ENCODE data around the gene PAX7. TPM values are rescaled to one million over a fixed set of nuclear protein-coding genes. Genes with fewer than 3 reads are reported as not detected.

PAX7 gene
- total RNA-seq, 1 donor from 2014 or later: not detected

- no peak for ATAC-seq
- DNase-seq (ENCODE audit: low spot score): no peak
Measured at GRCh38 chr1:18618546-18619466, 11.8 kb upstream of the PAX7 start.

DNA sequence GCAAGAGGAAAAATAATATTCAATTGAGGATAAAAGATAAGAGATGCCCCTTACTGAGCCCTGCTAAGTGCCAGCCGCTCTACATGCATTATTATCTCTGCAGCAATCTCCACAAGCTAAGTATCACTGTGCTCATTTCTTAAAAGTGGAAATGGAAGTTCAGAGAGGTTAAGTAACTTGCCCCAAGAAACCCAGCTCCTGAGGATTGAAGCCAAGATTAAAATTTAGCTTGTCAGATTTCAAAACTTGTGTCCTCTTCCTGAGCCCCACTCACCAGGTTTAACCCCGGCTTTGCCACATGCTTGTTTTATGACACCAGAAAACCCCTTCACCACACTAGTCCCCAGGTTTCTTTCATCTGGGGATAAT lies 11.2 kb upstream of the PAX7 start:
- ATAC-seq (no peak), DNase-seq (ENCODE audit: low spot score) (no peak)

GRCh38 chr1:18628511-18628910 lies 2.1 kb upstream of the PAX7 start:
- DNase-seq (ENCODE audit: low spot score) (no peak), ATAC-seq (no peak)

DNA sequence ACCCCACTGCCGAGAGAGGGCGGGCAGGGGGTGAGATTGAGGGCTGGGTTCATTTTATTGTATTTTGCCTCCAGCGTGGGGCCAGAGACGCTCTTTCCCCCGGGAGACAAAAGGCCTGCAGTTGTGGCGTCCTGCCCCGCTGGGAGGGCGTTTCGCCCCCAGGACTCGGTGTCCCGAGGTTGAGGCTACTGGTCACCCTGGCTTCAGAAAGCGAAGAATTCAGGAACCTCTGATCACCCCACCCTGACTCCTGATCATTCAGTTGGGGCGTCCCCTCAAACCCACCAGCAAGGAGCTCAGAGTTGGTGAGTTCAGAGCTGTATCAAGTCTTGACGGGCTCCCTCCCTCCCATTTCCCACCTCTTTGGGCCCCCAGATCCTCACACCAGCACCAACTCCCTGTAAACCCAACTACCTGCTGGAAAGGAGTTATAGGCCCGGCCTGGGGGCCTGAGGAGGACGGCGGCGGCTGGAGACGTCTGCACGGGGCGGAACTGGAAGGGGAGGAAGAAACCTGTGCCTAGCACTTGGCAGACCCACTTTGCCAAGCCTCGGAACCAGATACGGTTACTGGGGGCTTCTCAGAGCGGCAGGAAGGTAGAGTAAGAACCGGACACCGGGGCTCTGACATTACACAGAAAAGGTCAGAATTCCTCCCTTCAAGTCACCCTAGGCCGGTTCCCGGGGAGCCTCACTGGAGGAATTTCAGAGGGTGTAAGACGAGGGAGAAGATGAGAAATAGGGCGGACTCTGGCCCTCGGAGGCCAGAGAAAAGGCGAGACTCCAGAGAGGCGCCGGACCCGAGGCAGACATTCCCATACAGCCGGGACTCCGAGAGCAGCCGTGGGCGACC lies 761 bp upstream of the PAX7 start:
- DNase-seq (ENCODE audit: low spot score) (no peak), ATAC-seq (no peak)

GRCh38 chr1:18631496-18632217 lies 1.0 kb downstream of the PAX7 start:
- ATAC-seq (no peak), DNase-seq (ENCODE audit: low spot score) (no peak)

DNA sequence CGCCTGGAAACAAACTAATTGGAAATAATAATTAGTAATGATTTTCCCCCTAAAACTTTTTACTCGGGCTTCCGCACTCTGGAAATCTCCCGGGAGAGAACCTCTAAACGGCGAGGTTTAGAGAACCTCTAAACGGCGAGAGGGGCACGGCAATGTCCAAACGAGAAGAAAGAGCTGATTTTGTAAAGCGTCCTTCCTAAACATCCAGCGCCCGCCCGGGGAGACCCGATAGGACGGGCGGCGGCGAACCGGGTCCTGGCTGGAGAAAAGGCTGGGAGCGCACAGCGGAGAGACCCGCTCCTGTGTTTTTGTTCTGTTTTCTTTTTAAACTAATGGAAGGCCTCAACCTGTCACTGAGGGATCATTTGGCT lies 1.6 kb downstream of the PAX7 start:
- DNase-seq (ENCODE audit: low spot score) (no peak), ATAC-seq (no peak)

DNA sequence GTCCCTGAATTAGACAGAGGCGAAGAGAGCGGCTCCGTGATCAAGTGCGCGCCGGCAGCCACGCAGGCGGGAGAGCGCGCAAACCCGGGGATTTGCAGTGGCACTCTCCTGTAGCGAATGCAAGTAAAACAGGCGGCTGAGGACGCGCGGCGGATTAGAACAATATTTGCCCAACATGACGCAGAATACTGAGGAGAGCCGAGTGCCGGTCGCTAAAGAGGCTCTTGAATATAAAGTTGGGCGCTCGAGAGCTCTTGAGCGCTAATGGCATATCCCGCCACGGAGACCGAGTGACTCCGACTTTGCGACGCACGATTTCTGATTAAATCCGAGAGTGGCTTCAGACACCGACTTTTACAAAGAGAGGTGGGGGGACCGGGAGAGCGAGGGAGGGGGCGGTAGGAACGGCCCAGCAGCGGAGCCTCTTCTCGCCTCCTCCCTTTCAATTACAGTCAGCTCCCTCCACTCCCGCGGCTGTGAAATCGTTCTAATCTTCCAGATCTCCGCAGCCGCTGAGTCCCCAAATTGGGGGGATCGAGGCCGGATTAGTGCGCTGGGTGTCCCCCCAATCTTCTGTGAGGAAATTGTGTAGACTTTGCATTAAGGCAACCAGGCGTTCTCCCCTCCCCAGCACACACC lies 2.3 kb downstream of the PAX7 start:
- DNase-seq (ENCODE audit: low spot score) (no peak), ATAC-seq (no peak)

GRCh38 chr1:18633422-18634155 lies 2.9 kb downstream of the PAX7 start:
- ATAC-seq (no peak), DNase-seq (ENCODE audit: low spot score) (no peak)

- DNase-seq (ENCODE audit: low spot score): no peak
- no peak for ATAC-seq
Measured at GRCh38 chr1:18634276-18634675, 3.6 kb downstream of the PAX7 start.

DNA sequence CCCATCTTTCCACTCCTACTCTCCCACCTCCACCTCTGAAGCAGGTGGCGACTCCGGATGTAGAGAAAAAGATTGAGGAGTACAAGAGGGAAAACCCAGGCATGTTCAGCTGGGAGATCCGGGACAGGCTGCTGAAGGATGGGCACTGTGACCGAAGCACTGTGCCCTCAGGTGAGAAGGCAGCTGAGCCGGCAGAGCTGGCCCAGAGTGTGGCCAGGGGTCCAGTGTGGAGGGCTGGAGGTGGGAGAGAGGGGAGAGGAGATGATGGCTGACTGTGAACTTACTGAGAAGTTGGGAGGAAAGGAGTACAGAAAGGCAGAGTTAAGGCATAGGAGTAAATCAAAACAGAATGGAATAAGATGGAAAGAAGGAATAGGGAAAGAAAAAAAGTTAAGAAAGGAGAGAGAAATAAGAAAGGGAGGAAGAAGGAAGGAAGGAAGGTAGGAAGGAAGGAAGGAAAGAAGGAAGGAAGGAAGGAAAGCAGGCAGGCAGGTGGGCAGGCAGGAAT lies 4.5 kb downstream of the PAX7 start:
- ATAC-seq (no peak), DNase-seq (ENCODE audit: low spot score) (no peak)

- DNase-seq (ENCODE audit: low spot score) (no peak), ATAC-seq (no peak)
Measured at GRCh38 chr1:18635891-18636595, 5.4 kb downstream of the PAX7 start.

GRCh38 chr1:18636596-18637508 lies 6.2 kb downstream of the PAX7 start:
- no peak for ATAC-seq
- no peak for DNase-seq (ENCODE audit: low spot score)

DNA sequence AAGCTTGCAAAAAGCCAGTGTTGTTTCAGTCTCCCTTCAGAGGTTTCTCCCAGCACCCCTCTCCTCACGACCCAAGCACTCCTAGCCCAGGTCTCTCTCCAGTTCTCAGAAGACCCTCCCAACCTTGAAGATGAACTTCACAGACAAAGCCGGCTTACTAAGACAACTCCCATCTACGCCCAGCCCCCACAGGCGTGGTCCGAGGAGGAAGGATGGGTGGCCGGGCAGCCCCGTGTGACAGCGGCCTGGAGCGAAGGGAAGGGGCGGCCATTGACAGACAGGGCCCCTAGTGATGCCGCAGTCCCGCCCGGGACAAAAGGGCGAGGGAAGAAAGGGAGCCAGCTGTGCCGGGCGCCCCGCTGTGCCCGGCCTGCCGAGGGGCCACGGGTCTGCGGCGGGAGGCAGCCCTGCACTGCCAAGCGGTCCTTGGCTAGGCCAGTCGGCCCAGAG lies 6.9 kb downstream of the PAX7 start:
- ATAC-seq (no peak), DNase-seq (ENCODE audit: low spot score) (no peak)

- ATAC-seq: no peak
- DNase-seq (ENCODE audit: low spot score): no peak
Measured at GRCh38 chr1:18637962-18638834, 7.6 kb downstream of the PAX7 start.

GRCh38 chr1:18638835-18639364 lies 8.3 kb downstream of the PAX7 start:
- ATAC-seq: no peak
- DNase-seq (ENCODE audit: low spot score): no peak

- DNase-seq (ENCODE audit: low spot score) (no peak), ATAC-seq (no peak)
Measured at GRCh38 chr1:18639368-18640055, 8.9 kb downstream of the PAX7 start.

All from left lobe of liver (tissue), 2 donors.